HepG2 (cell line): Measurements from ENCODE around the gene ABCB11. TPM values are rescaled to one million over a fixed set of nuclear protein-coding genes. Genes with fewer than 3 reads are reported as not detected.

ENCODE experiments used
- ATAC-seq: fragments of 200-7000 bp; cut with Tn5 transposase; 3 replicates; pipeline ENCODE4 v1.9.1; 2020; ENCODE audit warnings: mild to moderate bottlenecking, moderate library complexity
- Bru-seq: library from RNA; stranded (reverse); fragments of 400-500 nt; gene quantifications from one replicate; lab custom pipeline; 2021; lab: Mats Ljungman, UMichigan
- BruChase-seq, 2 experiments: library from RNA; stranded (reverse); fragments of 400-500 nt; gene quantifications; one replicate each; lab custom pipeline; 2021; lab: Mats Ljungman, UMichigan
- BruUV-seq: library from RNA; stranded (reverse); fragments of 400-500 nt; replicated peaks from 2 replicates; lab custom pipeline; 2021; lab: Mats Ljungman, UMichigan
- CTCF ChIA-PET: fragments of 300-600 bp; formaldehyde crosslinking; extraction: SDS; loops from one replicate; lab custom pipeline; 2021; ENCODE audit warnings: low total read pairs, inconsistent platforms, low intra/inter-chr PET ratio; lab: Yijun Ruan, JAX
- POLR2A ChIA-PET: fragments of 350-600 bp; sonication (Branson Sonifier 250); formaldehyde crosslinking; loops from one replicate; lab custom pipeline; 2020; ENCODE audit warnings: antibody characterized with exemption, inconsistent platforms; lab: Yijun Ruan, JAX
- DNase-seq: peaks from one replicate; pipeline ENCODE4 v3.0.0-alpha.2; 2015; ENCODE audit warnings: low spot score
- FAIRE-seq: peaks from 3 replicates; lab custom pipeline; 2011; peaks lifted over from hg19 to GRCh38; lab: Jason Lieb, UNC
- H2AFZ ChIP-seq: one replicate; pipeline ENCODE4 v1.6.1; 2011; ENCODE audit warnings: low read length, inconsistent platforms
- H3K27ac ChIP-seq: fragments of 300-600 bp; 3 replicates; pipeline ENCODE4 v1.8.0; 2011; ENCODE audit warnings: mixed run types, mild to moderate bottlenecking, mixed read lengths, low read length, inconsistent platforms; ENCODE audit not compliant: insufficient read depth; ENCODE audit errors: extremely low read length
- H3K27me3 ChIP-seq, 2 experiments: fragments of 200-600 bp in 1 of 2; 2 replicates in 1 of 2; 3 replicates in 1 of 2; pipeline versions ENCODE4 v1.6.0 to v1.8.0; 2011; ENCODE audit warnings: low read length in 2 of 2, mild to moderate bottlenecking in 2 of 2, moderate library complexity in 2 of 2, inconsistent platforms in 1 of 2; ENCODE audit not compliant: insufficient read depth in 2 of 2, control insufficient read depth in 1 of 2
- H3K36me3 ChIP-seq, 2 experiments: fragments of 200-600 bp in 1 of 2; replicated peaks in 1 of 2; 2 replicates in 1 of 2; 3 replicates in 1 of 2; pipeline versions ENCODE4 v1.5.1 to v1.8.0; 2011; ENCODE audit warnings: low read length in 2 of 2, inconsistent platforms in 1 of 2; ENCODE audit not compliant: insufficient read depth in 2 of 2, control insufficient read depth in 1 of 2
- H3K4me1 ChIP-seq: 2 replicates; pipeline ENCODE4 v1.5.1; 2012; ENCODE audit warnings: low read length, inconsistent platforms; ENCODE audit not compliant: insufficient read depth
- H3K4me2 ChIP-seq: 2 replicates; pipeline ENCODE4 v1.6.0; 2011; ENCODE audit warnings: low read depth, low read length, inconsistent platforms
- H3K4me3 ChIP-seq, 3 experiments: fragments of 200-600 bp in 1 of 3; sonication (generic), shearing (Covaris generic) in 1 of 3; replicated peaks in 1 of 3; 2 replicates each; pipeline ENCODE4 v1.5.1; 2011 to 2016; ENCODE audit warnings: low read length in 3 of 3, inconsistent platforms in 2 of 3, low read depth in 2 of 3, mild to moderate bottlenecking in 2 of 3, control low read depth in 1 of 3, mixed read lengths in 1 of 3; ENCODE audit not compliant: insufficient read depth in 1 of 3
- H3K79me2 ChIP-seq: one replicate; pipeline ENCODE4 v1.6.1; 2011; ENCODE audit warnings: low read length, inconsistent platforms; ENCODE audit not compliant: insufficient read depth
- H3K9ac ChIP-seq: 2 replicates; pipeline ENCODE4 v1.6.0; 2011; ENCODE audit warnings: mild to moderate bottlenecking, low read depth, low read length, inconsistent platforms; ENCODE audit not compliant: insufficient read depth
- H3K9me3 ChIP-seq: 2 replicates; pipeline ENCODE4 v1.5.1; 2012; ENCODE audit warnings: mild to moderate bottlenecking, low read length
- H4K20me1 ChIP-seq: 2 replicates; pipeline ENCODE4 v1.6.0; 2011; ENCODE audit warnings: inconsistent platforms, mild to moderate bottlenecking, low read length, moderate library complexity; ENCODE audit not compliant: insufficient read depth
- CENPBD1 ChIP-seq: sonication (generic); formaldehyde crosslinking; IDR thresholded peaks from 2 replicates; pipeline ENCODE4 v1.8.0; 2022; ENCODE audit warnings: missing genetic modification reagents, low read depth, mild to moderate bottlenecking, borderline replicate concordance
- DPF2 ChIP-seq: sonication (generic); formaldehyde crosslinking; IDR thresholded peaks from 2 replicates; pipeline ENCODE4 v1.4.0; 2020; ENCODE audit warnings: mild to moderate bottlenecking, low read depth, missing genetic modification reagents, borderline replicate concordance
- EHMT2 ChIP-seq: fragments of 200-600 bp; sonication (generic); IDR thresholded peaks from 2 replicates; pipeline ENCODE4 v1.7.0; 2017; ENCODE audit warnings: antibody characterized with exemption, low read depth, low read length, borderline replicate concordance
- HNRNPL ChIP-seq: fragments of 200-400 bp; formaldehyde crosslinking; IDR thresholded peaks from 2 replicates; pipeline ENCODE4 v1.6.1; 2017; ENCODE audit warnings: mild to moderate bottlenecking, low read depth, low read length
- KAT2B ChIP-seq: fragments of 150-350 bp; IDR thresholded peaks from 2 replicates; pipeline ENCODE4 v1.6.1; 2014; ENCODE audit warnings: low read depth, low read length, borderline replicate concordance
- RFX1 ChIP-seq: fragments of 450-650 bp; IDR thresholded peaks from 2 replicates; pipeline ENCODE4 v1.6.1; 2017
- XRCC5 ChIP-seq: fragments of 200-400 bp; formaldehyde crosslinking; optimal IDR thresholded peaks from 2 replicates; pipeline ENCODE3; 2017; ENCODE audit warnings: mild to moderate bottlenecking, low read length
- ZBTB44 ChIP-seq: sonication (generic); formaldehyde crosslinking; IDR thresholded peaks from 2 replicates; pipeline ENCODE4 v1.4.0; 2020; ENCODE audit warnings: missing genetic modification reagents
- WGBS: methylation state at CpG from one replicate; pipeline ENCODE4 v1.1.6; 2017; ENCODE audit warnings: low lambda C conversion rate; 5-methylcytosine and 5-hydroxymethylcytosine counted together
- in situ Hi-C: cut with HindIII; loops from 2 replicates; pipeline ENCODE4 v1.10.0; 2017; ENCODE audit warnings: low pct_unique_long_range_greater_than_20kb; ENCODE audit not compliant: extremely low pct_ligation_motif_present
- intact Hi-C: fragments of 100-400 bp; cut with micrococcal nuclease; formaldehyde crosslinking; loops from one replicate; pipeline ENCODE4 v1.10.0; 2022; ENCODE audit not compliant: unreplicated experiment
- long read RNA-seq, 2 experiments: library from RNA in 1 of 2; library from polyadenylated mRNA in 1 of 2; stranded (forward) in 1 of 2; unstranded in 1 of 2; transcript quantifications; one replicate each; pipeline ENCODE4 v2.0.0, GENCODE V29; 2019 to 2022
- polyA minus RNA-seq, 3 experiments: library from RNA; depleted of rRNA, polyadenylated mRNA; stranded (reverse); fragments of >200 nt; gene quantifications; 2 replicates each; pipeline ENCODE4 v1.2.3, GENCODE V29; 2011; ENCODE audit warnings: low replicate concordance in 1 of 3
- polyA plus RNA-seq, 8 experiments: library from polyadenylated mRNA; depleted of rRNA in 3 of 8; stranded (reverse) in 7 of 8; unstranded in 1 of 8; fragments of >200 nt; fragmentation: Illumina TruSeq in 4 of 8; extraction: Trizol in 4 of 8; gene quantifications; 2 replicates each; pipeline versions ENCODE4 v1.2.1 to v1.2.3, GENCODE V29; 2011 to 2016; ENCODE audit warnings: low read depth in 4 of 8, missing spikeins in 1 of 8, mixed read lengths in 1 of 8; ENCODE audit not compliant: insufficient read depth in 1 of 8
- total RNA-seq, 5 experiments: library from RNA; depleted of rRNA; stranded (reverse); fragments of >200 nt; fragmentation: Illumina TruSeq; extraction: Trizol; gene quantifications; 2 replicates each; pipeline ENCODE4 v1.2.3, GENCODE V29; 2016; ENCODE audit warnings: low read depth in 1 of 5
- TF ChIP-seq, protein P1 (sequence below): sonication (generic); formaldehyde crosslinking; IDR thresholded peaks from 2 replicates; pipeline ENCODE4 v1.5.1; 2020; ENCODE audit warnings: mild to moderate bottlenecking, missing genetic modification reagents, borderline replicate concordance
- TF ChIP-seq, protein P2 (sequence below): sonication (generic); formaldehyde crosslinking; conservative IDR thresholded peaks from 2 replicates; pipeline ENCODE4 v1.8.0; 2022; ENCODE audit warnings: missing genetic modification reagents

The ABCB11 gene
- total RNA-seq (2016; rRNA removed; fragmentation: Illumina TruSeq; extraction: Trizol) (not detected in 2 replicates), polyA plus RNA-seq (2011; rRNA removed) (not detected in 2 replicates), polyA minus RNA-seq (2011; rRNA and poly(A)+ RNA removed; ENCODE audit: low replicate concordance) (0.09 TPM in 1 of 2 replicates, not detected in the other), Bru-seq, nascent RNA (not detected), BruChase-seq, experiment 1, labeled RNA remaining after a 6-hour chase (percentile 0 among the genes with signal in this experiment), BruChase-seq, experiment 2, labeled RNA remaining after a 2-hour chase (percentile 1 among the genes with signal in this experiment)
- total RNA-seq (2016; cell fraction: cytosol; rRNA removed; fragmentation: Illumina TruSeq; extraction: Trizol; ENCODE audit: low read depth), result not detected in 2 replicates
- not detected in 2 replicates for total RNA-seq (2016; cell fraction: insoluble cytoplasmic fraction; rRNA removed; fragmentation: Illumina TruSeq; extraction: Trizol)
- total RNA-seq (2016; cell fraction: membrane; rRNA removed; fragmentation: Illumina TruSeq; extraction: Trizol), result not detected in 2 replicates
- not detected in 2 replicates for total RNA-seq (2016; cell fraction: nucleus; rRNA removed; fragmentation: Illumina TruSeq; extraction: Trizol)
- polyA plus RNA-seq (2011; cell fraction: cytosol; rRNA removed), result not detected in 2 replicates
- polyA plus RNA-seq (2011; cell fraction: nucleus; rRNA removed), result not detected in 2 replicates
- polyA plus RNA-seq (2012), result not detected in 2 replicates
- polyA plus RNA-seq (2016; cell fraction: cytosol; fragmentation: Illumina TruSeq; extraction: Trizol; ENCODE audit: low read depth), result not detected in 2 replicates
- not detected in 2 replicates for polyA plus RNA-seq (2016; cell fraction: insoluble cytoplasmic fraction; fragmentation: Illumina TruSeq; extraction: Trizol; ENCODE audit: low read depth)
- polyA plus RNA-seq (2016; cell fraction: membrane; fragmentation: Illumina TruSeq; extraction: Trizol; ENCODE audit: low read depth), result not detected in 2 replicates
- polyA plus RNA-seq (2016; cell fraction: nucleus; fragmentation: Illumina TruSeq; extraction: Trizol; ENCODE audit: insufficient read depth, low read depth), result not detected in 2 replicates
- polyA minus RNA-seq (2011; cell fraction: cytosol; rRNA and poly(A)+ RNA removed), result not detected in 2 replicates
- not detected in 2 replicates for polyA minus RNA-seq (2011; cell fraction: nucleus; rRNA and poly(A)+ RNA removed)
- long read RNA-seq, experiment 1, result 0 reads
- long read RNA-seq, experiment 2, result 0 reads

DNA sequence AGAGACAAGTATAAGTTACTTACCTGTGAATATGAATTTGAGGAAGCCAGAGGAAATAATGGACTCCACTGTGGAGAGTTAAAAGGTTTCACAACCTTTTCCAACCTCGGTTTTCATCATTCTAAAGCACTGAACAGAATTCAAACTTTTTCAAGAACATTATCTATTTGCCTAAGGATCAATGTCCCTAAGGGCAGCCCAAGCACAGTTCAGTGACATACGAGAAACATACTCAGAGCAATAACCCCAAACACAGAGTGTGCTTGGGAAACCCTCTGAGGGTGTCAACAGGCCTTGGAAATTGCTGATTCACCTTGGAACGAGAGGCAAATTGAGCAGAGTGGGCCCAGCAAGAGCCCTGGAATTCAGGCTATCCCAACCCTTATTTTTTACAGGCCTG lies at the start of gene ABCB11:
TSS of gene ABCB11 (minus strand) at position 123 of the 400 bp plus-strand sequence. CDS start 13,199 bp downstream, outside the sequence.
- Histone ChIP-seq H3K27me3 (no peaks in the 10 kb centered on the region), H3K79me2 (no peaks in the 10 kb centered on the region), H3K9me3 (no peaks in the 10 kb centered on the region), H3K27ac (no peak within 1 kb of the TSS), H3K4me3 (no peak within 1 kb of the TSS), H3K36me3 (no peaks in the 10 kb centered on the region), H4K20me1 (no peaks in the 10 kb centered on the region), H3K9ac (no peak within 1 kb of the TSS), H2AFZ (no peak within 1 kb of the TSS), H3K4me1 (no peaks in the 10 kb centered on the region), H3K4me2 (no peak within 1 kb of the TSS)
- peak; percentile 36; the same call in 2 of the 3 replicates for ATAC-seq
- in situ Hi-C loops, result no loop called here
- BruUV-seq, result no TSS peak
- intact Hi-C loops, result no loop called here
- FAIRE-seq, result no peak
- POLR2A ChIA-PET, result no interaction called here
- CTCF ChIA-PET, result no interaction called here
- 0% methylated on average over 3 of the region's 3 CpGs for WGBS
- DNase-seq, result no peak
- TF ChIP-seq CENPBD1 (no peak), EHMT2 (no peak), KAT2B (no peak), RFX1 (no peak), DPF2 (CRISPR knock-in tag) (no peak), HNRNPL (no peak), ZBTB44 (CRISPR knock-in tag) (no peak), XRCC5 (no peak)
- TF ChIP-seq, protein P1, sequence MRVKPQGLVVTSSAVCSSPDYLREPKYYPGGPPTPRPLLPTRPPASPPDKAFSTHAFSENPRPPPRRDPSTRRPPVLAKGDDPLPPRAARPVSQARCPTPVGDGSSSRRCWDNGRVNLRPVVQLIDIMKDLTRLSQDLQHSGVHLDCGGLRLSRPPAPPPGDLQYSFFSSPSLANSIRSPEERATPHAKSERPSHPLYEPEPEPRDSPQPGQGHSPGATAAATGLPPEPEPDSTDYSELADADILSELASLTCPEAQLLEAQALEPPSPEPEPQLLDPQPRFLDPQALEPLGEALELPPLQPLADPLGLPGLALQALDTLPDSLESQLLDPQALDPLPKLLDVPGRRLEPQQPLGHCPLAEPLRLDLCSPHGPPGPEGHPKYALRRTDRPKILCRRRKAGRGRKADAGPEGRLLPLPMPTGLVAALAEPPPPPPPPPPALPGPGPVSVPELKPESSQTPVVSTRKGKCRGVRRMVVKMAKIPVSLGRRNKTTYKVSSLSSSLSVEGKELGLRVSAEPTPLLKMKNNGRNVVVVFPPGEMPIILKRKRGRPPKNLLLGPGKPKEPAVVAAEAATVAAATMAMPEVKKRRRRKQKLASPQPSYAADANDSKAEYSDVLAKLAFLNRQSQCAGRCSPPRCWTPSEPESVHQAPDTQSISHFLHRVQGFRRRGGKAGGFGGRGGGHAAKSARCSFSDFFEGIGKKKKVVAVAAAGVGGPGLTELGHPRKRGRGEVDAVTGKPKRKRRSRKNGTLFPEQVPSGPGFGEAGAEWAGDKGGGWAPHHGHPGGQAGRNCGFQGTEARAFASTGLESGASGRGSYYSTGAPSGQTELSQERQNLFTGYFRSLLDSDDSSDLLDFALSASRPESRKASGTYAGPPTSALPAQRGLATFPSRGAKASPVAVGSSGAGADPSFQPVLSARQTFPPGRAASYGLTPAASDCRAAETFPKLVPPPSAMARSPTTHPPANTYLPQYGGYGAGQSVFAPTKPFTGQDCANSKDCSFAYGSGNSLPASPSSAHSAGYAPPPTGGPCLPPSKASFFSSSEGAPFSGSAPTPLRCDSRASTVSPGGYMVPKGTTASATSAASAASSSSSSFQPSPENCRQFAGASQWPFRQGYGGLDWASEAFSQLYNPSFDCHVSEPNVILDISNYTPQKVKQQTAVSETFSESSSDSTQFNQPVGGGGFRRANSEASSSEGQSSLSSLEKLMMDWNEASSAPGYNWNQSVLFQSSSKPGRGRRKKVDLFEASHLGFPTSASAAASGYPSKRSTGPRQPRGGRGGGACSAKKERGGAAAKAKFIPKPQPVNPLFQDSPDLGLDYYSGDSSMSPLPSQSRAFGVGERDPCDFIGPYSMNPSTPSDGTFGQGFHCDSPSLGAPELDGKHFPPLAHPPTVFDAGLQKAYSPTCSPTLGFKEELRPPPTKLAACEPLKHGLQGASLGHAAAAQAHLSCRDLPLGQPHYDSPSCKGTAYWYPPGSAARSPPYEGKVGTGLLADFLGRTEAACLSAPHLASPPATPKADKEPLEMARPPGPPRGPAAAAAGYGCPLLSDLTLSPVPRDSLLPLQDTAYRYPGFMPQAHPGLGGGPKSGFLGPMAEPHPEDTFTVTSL, result no peak
- TF ChIP-seq, protein P2, sequence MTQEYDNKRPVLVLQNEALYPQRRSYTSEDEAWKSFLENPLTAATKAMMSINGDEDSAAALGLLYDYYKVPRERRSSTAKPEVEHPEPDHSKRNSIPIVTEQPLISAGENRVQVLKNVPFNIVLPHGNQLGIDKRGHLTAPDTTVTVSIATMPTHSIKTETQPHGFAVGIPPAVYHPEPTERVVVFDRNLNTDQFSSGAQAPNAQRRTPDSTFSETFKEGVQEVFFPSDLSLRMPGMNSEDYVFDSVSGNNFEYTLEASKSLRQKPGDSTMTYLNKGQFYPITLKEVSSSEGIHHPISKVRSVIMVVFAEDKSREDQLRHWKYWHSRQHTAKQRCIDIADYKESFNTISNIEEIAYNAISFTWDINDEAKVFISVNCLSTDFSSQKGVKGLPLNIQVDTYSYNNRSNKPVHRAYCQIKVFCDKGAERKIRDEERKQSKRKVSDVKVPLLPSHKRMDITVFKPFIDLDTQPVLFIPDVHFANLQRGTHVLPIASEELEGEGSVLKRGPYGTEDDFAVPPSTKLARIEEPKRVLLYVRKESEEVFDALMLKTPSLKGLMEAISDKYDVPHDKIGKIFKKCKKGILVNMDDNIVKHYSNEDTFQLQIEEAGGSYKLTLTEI (CRISPR knock-in tag), result no peak
